GM13977 (cell line): ENCODE measurements around the gene SGSM1.

Experiments
- DNase-seq: peaks from one replicate; pipeline ENCODE4 v3.0.0; 2012; ENCODE audit warnings: low spot score
- in situ Hi-C: fragments of 300-500 bp; cut with MboI; formaldehyde crosslinking; loops from one replicate; pipeline ENCODE4 v1.12.0; 2022; ENCODE audit warnings: low sequenced_read_pairs, low pct_unique_long_range_greater_than_20kb, mixed read lengths, inconsistent platforms; ENCODE audit not compliant: unreplicated experiment
- TF ChIP-seq, protein P1 (sequence below): IDR thresholded peaks from 2 replicates; pipeline ENCODE4 v1.5.1; 2012; ENCODE audit warnings: mild to moderate bottlenecking, control low read depth; ENCODE audit not compliant: insufficient read depth; ENCODE audit errors: extremely low read depth, missing control alignments

The SGSM1 gene

DNA sequence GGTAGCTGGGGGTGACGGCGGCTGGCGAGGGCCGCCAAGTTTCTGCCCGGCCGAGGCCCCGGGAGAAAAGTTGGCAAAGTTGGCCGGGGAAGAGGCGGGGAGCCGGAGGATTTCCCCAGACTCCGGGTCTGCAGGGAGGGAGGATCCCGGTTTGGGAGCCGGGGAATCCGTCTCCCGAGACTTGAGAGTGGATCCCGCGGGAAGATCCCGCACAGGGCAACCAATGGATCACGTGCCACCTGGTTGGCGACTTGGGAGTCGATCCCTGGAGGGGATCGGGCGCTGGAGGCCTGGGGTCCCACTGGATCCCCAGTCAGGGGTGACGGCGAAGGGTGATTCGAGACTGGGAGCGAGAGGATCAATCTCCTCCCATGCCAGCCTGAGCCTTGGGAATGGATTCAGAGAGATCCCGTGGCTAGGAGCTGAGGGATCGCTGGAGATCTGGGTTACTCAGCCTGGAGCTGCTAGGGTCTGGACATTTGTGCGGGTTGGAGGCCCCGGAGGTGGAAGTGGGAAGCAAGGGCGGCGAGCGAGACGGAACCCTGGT is 146.9 kb downstream of the SGSM1 start:
- in situ Hi-C loops = no loop called here
- no peak for DNase-seq
- TF ChIP-seq, protein P1, sequence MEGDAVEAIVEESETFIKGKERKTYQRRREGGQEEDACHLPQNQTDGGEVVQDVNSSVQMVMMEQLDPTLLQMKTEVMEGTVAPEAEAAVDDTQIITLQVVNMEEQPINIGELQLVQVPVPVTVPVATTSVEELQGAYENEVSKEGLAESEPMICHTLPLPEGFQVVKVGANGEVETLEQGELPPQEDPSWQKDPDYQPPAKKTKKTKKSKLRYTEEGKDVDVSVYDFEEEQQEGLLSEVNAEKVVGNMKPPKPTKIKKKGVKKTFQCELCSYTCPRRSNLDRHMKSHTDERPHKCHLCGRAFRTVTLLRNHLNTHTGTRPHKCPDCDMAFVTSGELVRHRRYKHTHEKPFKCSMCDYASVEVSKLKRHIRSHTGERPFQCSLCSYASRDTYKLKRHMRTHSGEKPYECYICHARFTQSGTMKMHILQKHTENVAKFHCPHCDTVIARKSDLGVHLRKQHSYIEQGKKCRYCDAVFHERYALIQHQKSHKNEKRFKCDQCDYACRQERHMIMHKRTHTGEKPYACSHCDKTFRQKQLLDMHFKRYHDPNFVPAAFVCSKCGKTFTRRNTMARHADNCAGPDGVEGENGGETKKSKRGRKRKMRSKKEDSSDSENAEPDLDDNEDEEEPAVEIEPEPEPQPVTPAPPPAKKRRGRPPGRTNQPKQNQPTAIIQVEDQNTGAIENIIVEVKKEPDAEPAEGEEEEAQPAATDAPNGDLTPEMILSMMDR = no peak

DNA sequence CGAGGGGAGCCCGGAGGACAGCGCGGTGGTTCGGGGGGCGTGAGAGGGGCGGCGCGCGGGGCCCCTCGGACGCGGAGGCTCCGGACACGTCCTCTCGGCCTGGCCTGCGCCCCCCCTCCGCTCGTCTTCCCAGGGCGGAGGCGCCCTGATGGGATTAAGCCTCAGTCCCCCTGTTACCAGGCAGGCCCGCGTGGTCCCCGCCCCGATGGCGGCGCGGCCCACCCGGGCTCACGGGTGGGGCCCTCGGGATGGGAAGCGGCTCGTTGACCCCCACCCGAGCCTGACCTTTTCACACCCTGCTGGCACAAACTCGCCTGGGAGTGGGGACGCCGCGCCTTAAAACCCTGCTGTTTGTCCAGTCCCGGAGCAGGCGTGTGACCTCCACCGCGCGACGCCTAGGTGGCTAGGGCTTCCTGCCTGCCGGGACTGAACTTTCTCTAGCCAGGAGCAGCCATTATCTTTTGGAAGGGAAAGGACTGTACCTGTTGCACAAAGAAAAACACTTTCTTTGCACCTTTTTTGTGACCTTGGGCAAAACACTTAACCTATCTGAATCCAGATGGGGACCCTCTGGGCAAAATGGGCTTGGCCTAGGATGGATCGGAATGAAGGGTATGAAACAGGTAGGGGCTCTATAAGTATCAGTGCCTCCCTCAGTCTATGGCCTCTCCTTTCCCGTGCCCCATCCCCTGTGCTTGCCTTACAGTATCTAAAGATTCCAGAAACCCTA is 147.5 kb downstream of the SGSM1 start:
- DNase-seq = no peak
- TF ChIP-seq, protein P1 = no peak
- in situ Hi-C loops = no loop called here

DNA sequence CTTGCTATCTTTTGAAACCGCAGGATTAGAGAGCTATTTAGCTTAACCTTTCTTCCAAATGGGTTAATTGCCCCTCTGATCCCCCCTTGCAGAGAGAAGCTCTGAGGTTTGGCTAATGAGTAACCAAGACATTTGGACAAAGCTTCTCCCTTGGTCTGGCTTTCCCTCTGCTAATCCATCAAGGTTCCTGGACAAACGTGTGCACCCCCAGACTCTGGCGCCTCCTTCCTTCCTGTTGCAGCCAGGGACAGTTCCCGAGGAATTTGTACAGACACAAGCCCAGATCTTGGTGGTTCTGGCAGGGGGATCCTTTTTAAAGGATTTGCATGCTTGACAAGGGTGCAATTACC is 148.1 kb downstream of the SGSM1 start:
- TF ChIP-seq, protein P1 = no peak
- in situ Hi-C loops = no loop called here
- no peak for DNase-seq

DNA sequence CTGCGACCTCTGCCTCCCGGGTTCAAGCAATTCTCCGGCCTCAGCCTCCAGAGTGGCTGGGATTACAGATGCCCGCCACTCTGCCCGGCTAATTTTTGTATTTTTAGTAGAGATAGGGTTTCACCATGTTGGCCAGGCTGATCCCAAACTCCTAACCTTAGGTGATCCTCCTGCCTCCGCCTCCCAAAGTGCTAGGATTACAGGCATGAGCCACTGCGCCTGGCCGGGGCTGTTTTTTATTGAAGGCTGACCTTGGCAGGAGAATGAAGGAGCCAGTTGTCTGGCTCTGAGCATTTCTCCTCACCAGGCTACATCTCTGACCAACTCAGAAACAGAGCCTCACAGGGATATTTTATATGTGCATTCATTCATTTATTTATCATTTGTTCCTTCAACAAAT is 148.8 kb downstream of the SGSM1 start:
- no peak for DNase-seq
- in situ Hi-C loops = no loop called here
- TF ChIP-seq, protein P1 = no peak

DNA sequence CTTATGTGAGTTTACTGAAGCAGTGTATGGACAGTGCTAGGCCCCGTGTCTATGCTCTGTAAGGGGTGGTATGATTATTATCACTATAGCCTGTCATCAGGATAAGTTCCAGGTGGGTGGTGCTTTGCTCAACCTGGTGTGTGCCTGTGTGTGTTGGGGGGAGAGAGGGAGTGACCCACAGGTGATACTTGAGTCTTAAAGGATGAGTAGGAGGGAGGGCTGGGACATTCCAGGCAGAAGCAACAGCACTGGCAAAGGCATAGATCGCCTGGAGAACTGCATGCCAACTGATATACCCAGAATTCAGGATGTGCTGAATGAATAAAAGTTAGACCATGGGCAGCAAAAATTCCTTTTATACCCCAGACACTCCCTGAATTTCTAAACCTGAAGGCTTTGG is 151.0 kb downstream of the SGSM1 start:
- TF ChIP-seq, protein P1 = no peak
- in situ Hi-C loops = no loop called here
- no peak for DNase-seq

DNA sequence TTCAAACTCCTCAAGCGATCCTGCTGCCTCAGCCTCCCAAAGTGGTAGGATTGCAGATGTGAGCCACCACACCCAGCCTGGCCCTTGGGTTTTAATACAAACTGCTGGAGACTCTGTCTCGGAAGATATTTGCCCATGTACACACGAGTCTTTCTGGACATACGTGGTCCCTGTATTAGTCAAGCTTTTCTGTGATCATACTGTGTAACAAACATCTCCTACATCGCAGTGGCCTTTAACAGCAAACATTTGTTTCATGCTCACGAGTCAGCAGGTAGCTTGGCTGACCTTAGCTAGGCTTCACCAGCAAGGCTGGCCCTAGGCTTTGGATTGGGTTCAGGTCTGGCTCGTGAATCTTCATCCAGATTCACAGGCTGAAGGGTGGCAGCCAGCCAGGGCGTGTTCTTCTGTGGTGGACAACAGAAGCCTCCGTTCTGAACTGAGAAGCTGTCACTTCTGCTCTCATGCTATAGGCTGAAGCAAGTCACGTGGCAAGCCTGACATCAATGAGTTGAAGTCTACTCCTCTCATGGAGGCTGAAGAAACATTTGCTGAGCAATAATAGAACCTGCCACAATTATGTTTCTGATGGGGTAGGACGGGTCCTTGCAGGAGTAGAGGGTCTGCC is 155.3 kb downstream of the SGSM1 start:
- in situ Hi-C loops = no loop called here
- no peak for DNase-seq
- TF ChIP-seq, protein P1 = no peak
